CD4-positive, alpha-beta T cell treated with Interferon gamma for 1 hour (primary cell): ENCODE data around the gene GPR107.

Experiments
- DNase-seq: peaks from one replicate; pipeline ENCODE4 v3.0.0-alpha.2; 2020

GPR107 gene

GRCh38 chr9:130139251-130139650 lies 85.5 kb downstream of the GPR107 start:
- no peak for DNase-seq

- DNase-seq, result peak; percentile 14
Observed at GRCh38 chr9:130140706-130141105, 87.0 kb downstream of the GPR107 start.

- DNase-seq, result no peak
Observed at GRCh38 chr9:130142056-130142455, 88.3 kb downstream of the GPR107 start.

- DNase-seq, result no peak
Observed at GRCh38 chr9:130142641-130143040, 88.9 kb downstream of the GPR107 start.

GRCh38 chr9:130143279-130143893 lies 89.7 kb downstream of the GPR107 start:
- no peak for DNase-seq

GRCh38 chr9:130143958-130144366 lies 90.3 kb downstream of the GPR107 start:
- no peak for DNase-seq

GRCh38 chr9:130144703-130145102 lies 91.0 kb downstream of the GPR107 start:
- DNase-seq, result no peak

GRCh38 chr9:130145658-130146057 lies 92.0 kb downstream of the GPR107 start:
- no peak for DNase-seq

- no peak for DNase-seq
Observed at GRCh38 chr9:130147198-130147597, 93.5 kb downstream of the GPR107 start.

- DNase-seq, result no peak
Observed at GRCh38 chr9:130147910-130148309, 94.2 kb downstream of the GPR107 start.

- DNase-seq, result no peak
Observed at GRCh38 chr9:130149031-130149430, 95.3 kb downstream of the GPR107 start.

- DNase-seq, result no peak
Observed at GRCh38 chr9:130149654-130150286, 96.1 kb downstream of the GPR107 start.

- DNase-seq, result no peak
Observed at GRCh38 chr9:130150779-130151382, 97.2 kb downstream of the GPR107 start.

- no peak for DNase-seq
Observed at GRCh38 chr9:130154816-130155215, 101.1 kb downstream of the GPR107 start.

GRCh38 chr9:130155647-130156046 lies 101.9 kb downstream of the GPR107 start:
- no peak for DNase-seq

GRCh38 chr9:130156672-130157071 lies 103.0 kb downstream of the GPR107 start:
- DNase-seq, result no peak

GRCh38 chr9:130157079-130157478 lies 103.4 kb downstream of the GPR107 start:
- DNase-seq, result no peak

- DNase-seq, result no peak
Observed at GRCh38 chr9:130158001-130158400, 104.3 kb downstream of the GPR107 start.

GRCh38 chr9:130159057-130159456 lies 105.4 kb downstream of the GPR107 start:
- DNase-seq, result no peak

GRCh38 chr9:130159915-130160670 lies 106.4 kb downstream of the GPR107 start:
- DNase-seq, result no peak

GRCh38 chr9:130160862-130161470 lies 107.3 kb downstream of the GPR107 start:
- no peak for DNase-seq

GRCh38 chr9:130165579-130165978 lies 111.9 kb downstream of the GPR107 start:
- DNase-seq, result no peak

- DNase-seq, result no peak
Observed at GRCh38 chr9:130166399-130166798, 112.7 kb downstream of the GPR107 start.
